Measurements from ENCODE around the gene SLC25A34. TPM values are rescaled to one million over a fixed set of nuclear protein-coding genes. Genes with fewer than 3 reads are reported as not detected.

Gene SLC25A34
- total RNA-seq, 1 experiment from 2014 or later: 1.1 TPM

DNA sequence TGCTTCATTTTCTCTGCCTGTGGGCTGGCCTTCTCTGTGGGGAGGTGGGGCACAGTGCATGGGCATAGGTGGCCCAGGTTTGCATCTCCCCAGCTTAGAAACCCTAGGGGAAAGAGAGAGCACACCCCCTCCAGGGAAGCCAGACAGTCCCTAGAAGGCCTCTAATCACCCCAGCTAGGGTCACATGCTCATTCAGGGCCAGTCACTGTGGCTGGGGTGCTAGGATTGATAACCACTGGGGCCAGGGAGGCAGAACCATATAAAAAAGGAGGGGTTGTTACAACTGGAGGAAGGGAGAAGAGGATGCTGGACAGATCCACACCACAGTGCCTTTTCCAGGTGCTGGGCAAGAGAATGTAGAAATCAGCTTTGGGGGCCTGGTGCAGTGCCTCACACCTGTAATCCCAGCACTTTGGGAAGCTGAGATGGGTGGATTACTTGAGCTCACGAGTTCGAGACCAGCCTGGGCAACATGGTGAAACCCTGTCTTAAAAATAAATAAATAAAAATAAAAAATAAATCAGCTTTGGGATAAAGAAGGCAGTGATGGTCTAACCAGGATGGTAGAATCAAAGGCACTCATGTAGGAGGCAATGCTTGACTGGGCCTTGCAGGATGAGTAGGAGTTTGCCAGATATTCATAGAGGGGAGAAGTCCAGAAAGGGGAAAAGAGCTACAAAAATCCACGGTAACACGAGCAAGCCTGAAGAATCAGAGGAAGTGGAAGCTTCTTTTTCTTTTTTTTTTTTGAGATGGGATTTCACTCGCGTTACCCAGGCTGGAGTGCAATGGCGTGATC lies 42.0 kb downstream of the SLC25A34 start:
- Mint-ChIP-seq H3K27me3 (ENCODE audit: low read depth) (no peaks in the 10 kb centered on the region), H3K27ac (no peak overlapping the region), H3K4me3 (no peak overlapping the region), H3K9me3 (no peaks in the 10 kb centered on the region), H3K36me3 (peaks cover 66% of the 10 kb centered on the region), H3K4me1 (no peaks in the 10 kb centered on the region)
- TF ChIP-seq, protein P1, sequence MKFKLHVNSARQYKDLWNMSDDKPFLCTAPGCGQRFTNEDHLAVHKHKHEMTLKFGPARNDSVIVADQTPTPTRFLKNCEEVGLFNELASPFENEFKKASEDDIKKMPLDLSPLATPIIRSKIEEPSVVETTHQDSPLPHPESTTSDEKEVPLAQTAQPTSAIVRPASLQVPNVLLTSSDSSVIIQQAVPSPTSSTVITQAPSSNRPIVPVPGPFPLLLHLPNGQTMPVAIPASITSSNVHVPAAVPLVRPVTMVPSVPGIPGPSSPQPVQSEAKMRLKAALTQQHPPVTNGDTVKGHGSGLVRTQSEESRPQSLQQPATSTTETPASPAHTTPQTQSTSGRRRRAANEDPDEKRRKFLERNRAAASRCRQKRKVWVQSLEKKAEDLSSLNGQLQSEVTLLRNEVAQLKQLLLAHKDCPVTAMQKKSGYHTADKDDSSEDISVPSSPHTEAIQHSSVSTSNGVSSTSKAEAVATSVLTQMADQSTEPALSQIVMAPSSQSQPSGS (CRISPR knock-in tag; IDR thresholded peaks at IDR 0.05; ENCODE audit: borderline replicate concordance, low read depth): no peak
- TF ChIP-seq ZNF423 (CRISPR knock-in tag; IDR thresholded peaks at IDR 0.05) (no peak), FOXJ3 (CRISPR knock-in tag; IDR thresholded peaks at IDR 0.05; ENCODE audit: borderline replicate concordance) (no peak), ZBTB21 (CRISPR knock-in tag; IDR thresholded peaks at IDR 0.05; ENCODE audit: borderline replicate concordance) (no peak), KAT7 (CRISPR knock-in tag; IDR thresholded peaks at IDR 0.05; ENCODE audit: borderline replicate concordance) (no peak), ESRRA (CRISPR knock-in tag; IDR thresholded peaks at IDR 0.05; ENCODE audit: borderline replicate concordance) (no peak), ZNF121 (CRISPR knock-in tag; IDR thresholded peaks at IDR 0.05) (no peak), SP1 (CRISPR knock-in tag; conservative IDR thresholded peaks at IDR 0.05) (no peak), OVOL2 (CRISPR knock-in tag; IDR thresholded peaks at IDR 0.05; ENCODE audit: borderline replicate concordance) (no peak), ETV6 (CRISPR knock-in tag; IDR thresholded peaks at IDR 0.05) (no peak)
- TF ChIP-seq, protein P2, sequence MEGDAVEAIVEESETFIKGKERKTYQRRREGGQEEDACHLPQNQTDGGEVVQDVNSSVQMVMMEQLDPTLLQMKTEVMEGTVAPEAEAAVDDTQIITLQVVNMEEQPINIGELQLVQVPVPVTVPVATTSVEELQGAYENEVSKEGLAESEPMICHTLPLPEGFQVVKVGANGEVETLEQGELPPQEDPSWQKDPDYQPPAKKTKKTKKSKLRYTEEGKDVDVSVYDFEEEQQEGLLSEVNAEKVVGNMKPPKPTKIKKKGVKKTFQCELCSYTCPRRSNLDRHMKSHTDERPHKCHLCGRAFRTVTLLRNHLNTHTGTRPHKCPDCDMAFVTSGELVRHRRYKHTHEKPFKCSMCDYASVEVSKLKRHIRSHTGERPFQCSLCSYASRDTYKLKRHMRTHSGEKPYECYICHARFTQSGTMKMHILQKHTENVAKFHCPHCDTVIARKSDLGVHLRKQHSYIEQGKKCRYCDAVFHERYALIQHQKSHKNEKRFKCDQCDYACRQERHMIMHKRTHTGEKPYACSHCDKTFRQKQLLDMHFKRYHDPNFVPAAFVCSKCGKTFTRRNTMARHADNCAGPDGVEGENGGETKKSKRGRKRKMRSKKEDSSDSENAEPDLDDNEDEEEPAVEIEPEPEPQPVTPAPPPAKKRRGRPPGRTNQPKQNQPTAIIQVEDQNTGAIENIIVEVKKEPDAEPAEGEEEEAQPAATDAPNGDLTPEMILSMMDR (IDR thresholded peaks at IDR 0.05): no peak
- TF ChIP-seq, protein P3, sequence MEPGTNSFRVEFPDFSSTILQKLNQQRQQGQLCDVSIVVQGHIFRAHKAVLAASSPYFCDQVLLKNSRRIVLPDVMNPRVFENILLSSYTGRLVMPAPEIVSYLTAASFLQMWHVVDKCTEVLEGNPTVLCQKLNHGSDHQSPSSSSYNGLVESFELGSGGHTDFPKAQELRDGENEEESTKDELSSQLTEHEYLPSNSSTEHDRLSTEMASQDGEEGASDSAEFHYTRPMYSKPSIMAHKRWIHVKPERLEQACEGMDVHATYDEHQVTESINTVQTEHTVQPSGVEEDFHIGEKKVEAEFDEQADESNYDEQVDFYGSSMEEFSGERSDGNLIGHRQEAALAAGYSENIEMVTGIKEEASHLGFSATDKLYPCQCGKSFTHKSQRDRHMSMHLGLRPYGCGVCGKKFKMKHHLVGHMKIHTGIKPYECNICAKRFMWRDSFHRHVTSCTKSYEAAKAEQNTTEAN (CRISPR knock-in tag; IDR thresholded peaks at IDR 0.05): no peak
- TF ChIP-seq, protein P4, sequence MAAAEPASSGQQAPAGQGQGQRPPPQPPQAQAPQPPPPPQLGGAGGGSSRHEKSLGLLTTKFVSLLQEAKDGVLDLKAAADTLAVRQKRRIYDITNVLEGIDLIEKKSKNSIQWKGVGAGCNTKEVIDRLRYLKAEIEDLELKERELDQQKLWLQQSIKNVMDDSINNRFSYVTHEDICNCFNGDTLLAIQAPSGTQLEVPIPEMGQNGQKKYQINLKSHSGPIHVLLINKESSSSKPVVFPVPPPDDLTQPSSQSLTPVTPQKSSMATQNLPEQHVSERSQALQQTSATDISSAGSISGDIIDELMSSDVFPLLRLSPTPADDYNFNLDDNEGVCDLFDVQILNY (CRISPR knock-in tag; IDR thresholded peaks at IDR 0.05): no peak
- TF ChIP-seq, protein P5, sequence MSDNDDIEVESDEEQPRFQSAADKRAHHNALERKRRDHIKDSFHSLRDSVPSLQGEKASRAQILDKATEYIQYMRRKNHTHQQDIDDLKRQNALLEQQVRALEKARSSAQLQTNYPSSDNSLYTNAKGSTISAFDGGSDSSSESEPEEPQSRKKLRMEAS (CRISPR knock-in tag; IDR thresholded peaks at IDR 0.05): no peak
- TF ChIP-seq, protein P6, sequence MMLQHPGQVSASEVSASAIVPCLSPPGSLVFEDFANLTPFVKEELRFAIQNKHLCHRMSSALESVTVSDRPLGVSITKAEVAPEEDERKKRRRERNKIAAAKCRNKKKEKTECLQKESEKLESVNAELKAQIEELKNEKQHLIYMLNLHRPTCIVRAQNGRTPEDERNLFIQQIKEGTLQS (CRISPR knock-in tag; conservative IDR thresholded peaks at IDR 0.05): no peak
- TF ChIP-seq, protein P7, sequence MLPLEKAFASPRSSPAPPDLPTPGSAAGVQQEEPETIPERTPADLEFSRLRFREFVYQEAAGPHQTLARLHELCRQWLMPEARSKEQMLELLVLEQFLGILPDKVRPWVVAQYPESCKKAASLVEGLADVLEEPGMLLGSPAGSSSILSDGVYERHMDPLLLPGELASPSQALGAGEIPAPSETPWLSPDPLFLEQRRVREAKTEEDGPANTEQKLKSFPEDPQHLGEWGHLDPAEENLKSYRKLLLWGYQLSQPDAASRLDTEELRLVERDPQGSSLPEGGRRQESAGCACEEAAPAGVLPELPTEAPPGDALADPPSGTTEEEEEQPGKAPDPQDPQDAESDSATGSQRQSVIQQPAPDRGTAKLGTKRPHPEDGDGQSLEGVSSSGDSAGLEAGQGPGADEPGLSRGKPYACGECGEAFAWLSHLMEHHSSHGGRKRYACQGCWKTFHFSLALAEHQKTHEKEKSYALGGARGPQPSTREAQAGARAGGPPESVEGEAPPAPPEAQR (CRISPR knock-in tag; IDR thresholded peaks at IDR 0.05): no peak
- ATAC-seq: no peak
- ChIA-PET POLR2A (no interaction called here), CTCF (interaction anchor here (1.3 to 1.5 kb wide), 2 partner anchors 14 to 171 kb away, joined by 3 to 13 read pairs; no protein-coding TSS in a partner anchor)
- DNase-seq (ENCODE audit: low spot score): no peak

DNA sequence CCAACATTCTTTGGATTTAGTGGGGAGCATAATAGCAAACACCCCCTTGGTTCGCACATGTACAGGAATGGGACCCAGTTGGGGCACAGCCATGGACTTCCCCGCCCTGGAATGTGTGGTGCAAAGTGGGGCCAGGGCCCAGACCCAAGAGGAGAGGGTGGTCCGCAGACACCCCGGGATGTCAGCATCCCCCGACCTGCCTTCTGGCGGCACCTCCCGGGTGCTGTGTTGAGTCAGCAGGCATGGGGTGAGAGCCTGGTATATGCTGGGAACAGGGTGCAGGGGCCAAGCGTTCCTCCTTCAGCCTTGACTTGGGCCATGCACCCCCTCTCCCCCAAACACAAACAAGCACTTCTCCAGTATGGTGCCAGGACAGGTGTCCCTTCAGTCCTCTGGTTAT lies 49.6 kb downstream of the SLC25A34 start:
- Mint-ChIP-seq H3K4me1 (no peaks in the 10 kb centered on the region), H3K27me3 (ENCODE audit: low read depth) (no peaks in the 10 kb centered on the region), H3K27ac (peak overlapping the region; percentile 33), H3K36me3 (peaks cover 16% of the 10 kb centered on the region), H3K9me3 (no peaks in the 10 kb centered on the region), H3K4me3 (no peak overlapping the region)
- POLR2A ChIA-PET: interaction anchor here (0.7 kb wide), 1 partner anchor 220 kb away, joined by 4 read pairs; no protein-coding TSS in a partner anchor
- ATAC-seq (no peak), DNase-seq (ENCODE audit: low spot score) (no peak)
- CTCF ChIA-PET: no interaction called here
- no peak for TF ChIP-seq SP1 (CRISPR knock-in tag; conservative IDR thresholded peaks at IDR 0.05)
- no peak for TF ChIP-seq TP53 (CRISPR knock-in tag; IDR thresholded peaks at IDR 0.05)
- no peak for TF ChIP-seq ZNF138 (CRISPR knock-in tag; conservative IDR thresholded peaks at IDR 0.05)
- TF ChIP-seq, protein P8, sequence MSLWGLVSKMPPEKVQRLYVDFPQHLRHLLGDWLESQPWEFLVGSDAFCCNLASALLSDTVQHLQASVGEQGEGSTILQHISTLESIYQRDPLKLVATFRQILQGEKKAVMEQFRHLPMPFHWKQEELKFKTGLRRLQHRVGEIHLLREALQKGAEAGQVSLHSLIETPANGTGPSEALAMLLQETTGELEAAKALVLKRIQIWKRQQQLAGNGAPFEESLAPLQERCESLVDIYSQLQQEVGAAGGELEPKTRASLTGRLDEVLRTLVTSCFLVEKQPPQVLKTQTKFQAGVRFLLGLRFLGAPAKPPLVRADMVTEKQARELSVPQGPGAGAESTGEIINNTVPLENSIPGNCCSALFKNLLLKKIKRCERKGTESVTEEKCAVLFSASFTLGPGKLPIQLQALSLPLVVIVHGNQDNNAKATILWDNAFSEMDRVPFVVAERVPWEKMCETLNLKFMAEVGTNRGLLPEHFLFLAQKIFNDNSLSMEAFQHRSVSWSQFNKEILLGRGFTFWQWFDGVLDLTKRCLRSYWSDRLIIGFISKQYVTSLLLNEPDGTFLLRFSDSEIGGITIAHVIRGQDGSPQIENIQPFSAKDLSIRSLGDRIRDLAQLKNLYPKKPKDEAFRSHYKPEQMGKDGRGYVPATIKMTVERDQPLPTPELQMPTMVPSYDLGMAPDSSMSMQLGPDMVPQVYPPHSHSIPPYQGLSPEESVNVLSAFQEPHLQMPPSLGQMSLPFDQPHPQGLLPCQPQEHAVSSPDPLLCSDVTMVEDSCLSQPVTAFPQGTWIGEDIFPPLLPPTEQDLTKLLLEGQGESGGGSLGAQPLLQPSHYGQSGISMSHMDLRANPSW (CRISPR knock-in tag; conservative IDR thresholded peaks at IDR 0.05; ENCODE audit: low read depth): no peak
- no peak for TF ChIP-seq CREB1 (CRISPR knock-in tag; IDR thresholded peaks at IDR 0.05)

Data from WTC11 (cell line).